Activated T-cell treated with anti-CD3 and anti-CD28 coated beads, Interleukin-2, amount 50 U/mL, for 1 hour (primary cell): ENCODE results near the gene TPBG.

Source experiments
- DNase-seq: peaks from one replicate; pipeline ENCODE4 v3.0.0-alpha.2; 2020

The TPBG gene, protein sequence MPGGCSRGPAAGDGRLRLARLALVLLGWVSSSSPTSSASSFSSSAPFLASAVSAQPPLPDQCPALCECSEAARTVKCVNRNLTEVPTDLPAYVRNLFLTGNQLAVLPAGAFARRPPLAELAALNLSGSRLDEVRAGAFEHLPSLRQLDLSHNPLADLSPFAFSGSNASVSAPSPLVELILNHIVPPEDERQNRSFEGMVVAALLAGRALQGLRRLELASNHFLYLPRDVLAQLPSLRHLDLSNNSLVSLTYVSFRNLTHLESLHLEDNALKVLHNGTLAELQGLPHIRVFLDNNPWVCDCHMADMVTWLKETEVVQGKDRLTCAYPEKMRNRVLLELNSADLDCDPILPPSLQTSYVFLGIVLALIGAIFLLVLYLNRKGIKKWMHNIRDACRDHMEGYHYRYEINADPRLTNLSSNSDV

GRCh38 chr6:82363428-82364086 is at the start of gene TPBG:
Gene TPBG (plus strand): TSS chr6:82363817. CDS start chr6:82364962, 1,145 bp downstream.
- peak; percentile 20 for DNase-seq

- DNase-seq: no peak
These were observed 41.2 kb upstream of the TPBG start for GRCh38 chr6:82322386-82322785.

DNA sequence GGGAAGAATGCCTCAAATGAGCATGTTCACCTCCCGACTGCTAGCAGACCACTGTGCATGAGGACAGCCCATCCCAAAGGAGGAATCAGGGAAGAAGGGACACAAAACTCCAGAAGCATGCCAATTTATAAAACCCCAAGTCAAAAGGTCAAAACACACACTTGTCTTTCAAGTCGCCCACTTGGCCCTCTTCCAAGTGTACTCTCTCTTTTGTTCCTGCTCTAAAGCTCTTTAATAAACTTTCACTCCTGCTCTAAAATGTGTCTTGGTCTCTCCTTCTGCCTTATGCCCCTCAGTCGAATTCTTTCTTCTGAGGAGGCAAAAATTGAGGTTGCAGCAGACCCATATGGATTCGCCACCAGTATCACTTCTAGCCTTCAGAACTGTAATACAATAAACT is 33.9 kb upstream of the TPBG start:
- DNase-seq: no peak

DNA sequence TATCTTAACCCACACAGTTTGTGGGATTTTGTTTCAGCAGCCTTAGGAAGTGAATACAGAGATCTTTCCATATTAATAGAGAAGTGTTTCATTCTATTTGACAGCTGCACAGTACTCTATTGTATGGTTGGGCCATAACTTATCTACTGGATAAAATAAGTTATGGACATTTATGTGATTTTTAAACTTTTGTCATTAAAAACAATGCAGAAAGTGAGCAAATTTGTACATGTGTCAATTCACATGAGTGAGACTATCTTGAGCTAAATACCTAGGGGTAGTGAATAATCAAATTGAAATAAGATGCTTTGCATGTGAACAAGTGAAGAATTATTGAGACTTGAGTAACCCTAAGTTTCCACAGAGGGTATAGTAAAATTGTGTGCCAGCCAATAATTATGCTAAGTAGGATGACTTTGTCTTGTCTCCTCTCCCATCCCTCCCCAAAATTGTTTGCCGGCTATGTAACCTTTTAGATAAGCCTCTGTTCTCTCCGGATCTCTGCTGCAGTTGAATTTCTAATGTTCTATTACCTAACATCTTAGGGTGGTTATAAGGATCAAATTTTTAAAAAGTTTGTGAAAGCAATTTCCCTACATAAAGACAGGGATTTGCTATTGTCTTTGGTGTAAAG is 33.3 kb upstream of the TPBG start:
- no peak for DNase-seq

- no peak for DNase-seq
These were observed 32.4 kb upstream of the TPBG start for GRCh38 chr6:82331031-82331773.

DNA sequence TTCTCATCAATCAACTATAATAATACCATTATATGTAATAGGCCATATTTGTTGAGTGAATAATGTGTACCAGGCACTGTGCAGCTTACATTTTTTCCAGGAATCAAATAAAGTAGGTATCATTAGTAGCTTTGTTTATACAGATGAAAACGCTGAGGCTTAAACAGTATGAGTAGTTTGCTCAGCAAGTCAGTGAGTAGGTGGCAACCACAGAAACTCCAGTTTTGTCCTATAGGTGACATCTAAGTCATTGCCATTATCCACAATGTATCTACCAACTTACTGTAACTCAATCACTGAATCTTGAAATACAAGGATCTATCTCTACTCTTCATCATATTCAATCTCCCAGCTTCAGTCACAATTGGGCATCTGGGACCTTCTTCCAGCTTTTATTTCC is 29.8 kb upstream of the TPBG start:
- DNase-seq: no peak

DNA sequence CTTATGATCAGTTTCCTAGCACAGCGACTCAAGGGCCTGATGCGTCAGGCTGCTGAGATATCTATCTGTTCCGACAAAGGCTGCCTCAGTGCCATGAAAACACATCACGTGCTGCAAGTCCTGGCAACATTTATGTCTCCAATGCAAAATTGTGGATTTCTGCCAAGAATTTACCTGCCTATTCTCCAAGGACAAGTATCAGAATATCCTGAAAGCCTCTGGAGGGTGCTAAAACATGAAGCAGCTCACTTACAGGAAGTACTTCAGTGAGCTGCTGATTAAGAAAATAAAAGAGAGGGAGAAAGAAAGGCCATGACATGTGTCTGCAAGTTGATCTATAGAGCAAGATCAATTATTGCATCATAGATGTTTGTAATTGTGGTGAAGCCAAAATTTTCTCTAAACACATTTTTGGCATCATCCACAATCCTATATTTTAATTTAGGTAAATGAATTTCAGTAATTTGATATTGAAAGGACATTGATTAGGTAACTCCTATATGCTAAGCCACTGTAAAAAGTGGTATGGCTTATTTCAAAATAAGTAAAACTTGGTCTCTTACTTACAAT is 25.8 kb upstream of the TPBG start:
- DNase-seq: no peak

- no peak for DNase-seq
These were observed 15.5 kb upstream of the TPBG start for GRCh38 chr6:82348130-82348529.

DNA sequence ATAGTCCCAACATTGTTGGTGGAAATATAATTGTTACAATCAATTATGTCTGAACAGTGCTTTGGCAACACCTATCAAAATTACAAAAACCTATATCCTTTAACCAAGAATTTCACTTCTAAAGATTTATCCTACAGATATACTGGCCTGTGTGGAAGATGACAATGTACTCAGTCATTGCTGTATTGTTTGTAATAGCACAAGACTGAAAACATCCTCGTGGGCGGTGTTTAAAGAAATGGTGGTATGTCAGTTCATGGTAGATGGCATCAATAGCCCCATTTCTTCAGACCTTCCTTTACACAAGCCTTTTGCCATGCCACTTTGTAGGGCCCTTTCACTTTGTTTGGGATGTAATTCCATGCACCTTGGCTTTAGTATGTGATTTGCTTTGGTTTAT is 9.8 kb upstream of the TPBG start:
- DNase-seq: no peak

GRCh38 chr6:82360552-82360951 is 3.1 kb upstream of the TPBG start:
- no peak for DNase-seq

- no peak for DNase-seq
These were observed 2.0 kb upstream of the TPBG start for GRCh38 chr6:82361631-82362030.

DNA sequence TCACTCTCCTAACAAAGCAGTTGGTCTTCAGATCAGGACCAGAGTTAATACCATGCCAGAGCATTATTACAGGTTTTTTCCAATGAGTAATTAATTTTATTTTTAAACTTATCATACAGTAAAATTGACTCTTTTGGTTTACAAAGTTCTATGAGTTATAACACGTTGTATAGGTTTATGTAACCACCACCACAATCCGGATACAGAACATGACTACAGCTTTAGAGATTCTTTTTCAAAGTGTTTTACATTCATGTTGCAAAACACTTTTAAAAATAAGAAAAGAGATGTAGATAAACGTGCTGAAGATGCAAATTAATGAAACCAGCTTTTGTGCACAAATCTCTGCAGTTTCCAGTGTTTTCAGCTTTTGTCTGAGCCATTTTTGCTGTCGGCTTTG is 1.5 kb upstream of the TPBG start:
- no peak for DNase-seq

- no peak for DNase-seq
These were observed 664 bp upstream of the TPBG start for GRCh38 chr6:82362878-82363427.

GRCh38 chr6:82364087-82365015 is 734 bp downstream of the TPBG start:
- DNase-seq: no peak

GRCh38 chr6:82365016-82365795 is 1.6 kb downstream of the TPBG start:
- DNase-seq: peak; percentile 17

DNA sequence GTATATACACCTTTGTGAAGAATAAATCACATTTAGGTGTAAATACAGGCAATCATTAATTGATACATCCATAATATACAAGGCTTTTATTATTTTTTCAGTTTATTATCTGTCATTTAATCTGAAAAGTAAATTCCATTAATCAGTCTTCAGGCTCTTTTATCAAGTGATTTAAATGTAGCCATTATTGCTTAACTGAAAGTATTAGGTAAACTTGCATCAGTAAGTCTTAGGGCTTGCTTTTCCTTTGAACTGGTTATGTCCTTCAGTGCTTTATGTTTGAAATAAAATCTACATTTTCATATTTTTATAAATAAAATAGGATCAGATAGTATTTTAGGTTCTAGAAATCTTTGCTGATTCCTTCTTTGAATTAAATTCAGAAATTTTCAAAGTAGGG is 4.1 kb downstream of the TPBG start:
- no peak for DNase-seq

DNA sequence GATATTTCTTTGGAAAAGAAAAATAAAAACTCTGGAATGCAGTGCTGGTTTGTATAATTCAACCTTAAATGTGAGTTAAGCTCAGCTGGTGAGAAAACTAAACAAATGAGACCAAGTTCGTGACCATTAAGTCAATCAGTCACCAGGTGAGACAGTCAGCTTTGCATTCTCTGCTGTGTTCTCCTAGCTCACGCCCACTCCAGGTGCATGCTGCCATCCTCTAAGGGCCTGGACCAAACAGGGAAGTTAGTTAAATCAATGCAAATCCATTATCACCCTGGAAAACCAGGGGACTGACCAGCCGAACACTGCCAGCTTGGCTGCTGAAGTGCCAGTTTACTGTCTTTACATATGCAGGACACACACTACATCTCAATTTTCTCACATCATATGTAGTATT is 7.2 kb downstream of the TPBG start:
- no peak for DNase-seq

DNA sequence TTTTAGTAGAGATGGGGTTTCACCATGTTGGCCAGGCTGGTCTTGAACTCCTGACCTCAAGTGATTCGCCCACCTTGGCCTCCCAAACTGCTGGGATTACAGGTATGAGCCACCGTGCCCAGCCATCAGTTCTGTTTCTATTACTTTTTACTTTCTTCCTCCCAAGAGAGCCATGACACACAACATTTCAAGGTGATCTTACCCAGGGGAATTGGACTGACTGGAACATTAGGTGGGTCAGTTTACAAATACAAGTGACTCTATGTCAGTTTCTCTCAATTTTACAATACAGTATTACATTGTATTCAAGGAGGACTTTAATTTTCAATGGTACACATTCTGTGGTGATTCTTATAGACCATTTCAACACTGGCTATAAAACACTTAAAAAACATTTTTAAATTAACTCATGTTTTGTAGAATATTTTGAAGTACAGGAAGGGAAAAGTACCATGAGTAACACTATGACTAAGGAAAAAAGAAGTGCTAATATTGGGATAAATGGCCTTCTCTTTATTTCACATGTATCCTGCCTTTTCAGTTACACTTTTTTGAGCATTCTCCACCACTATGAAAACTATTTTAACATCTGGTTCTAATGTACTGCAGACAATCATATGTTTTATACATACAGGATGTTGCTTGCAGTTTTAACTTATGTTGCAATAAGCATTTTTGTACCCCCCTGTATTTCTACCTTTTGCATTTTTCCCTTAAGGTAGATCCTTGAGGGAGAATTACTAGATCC is 8.4 kb downstream of the TPBG start:
- DNase-seq: no peak

GRCh38 chr6:82372656-82373055 is 9.0 kb downstream of the TPBG start:
- no peak for DNase-seq

GRCh38 chr6:82374516-82374915 is 10.9 kb downstream of the TPBG start:
- DNase-seq: no peak
